Measurements from ENCODE around the gene DHRS13.

Gene DHRS13

DNA sequence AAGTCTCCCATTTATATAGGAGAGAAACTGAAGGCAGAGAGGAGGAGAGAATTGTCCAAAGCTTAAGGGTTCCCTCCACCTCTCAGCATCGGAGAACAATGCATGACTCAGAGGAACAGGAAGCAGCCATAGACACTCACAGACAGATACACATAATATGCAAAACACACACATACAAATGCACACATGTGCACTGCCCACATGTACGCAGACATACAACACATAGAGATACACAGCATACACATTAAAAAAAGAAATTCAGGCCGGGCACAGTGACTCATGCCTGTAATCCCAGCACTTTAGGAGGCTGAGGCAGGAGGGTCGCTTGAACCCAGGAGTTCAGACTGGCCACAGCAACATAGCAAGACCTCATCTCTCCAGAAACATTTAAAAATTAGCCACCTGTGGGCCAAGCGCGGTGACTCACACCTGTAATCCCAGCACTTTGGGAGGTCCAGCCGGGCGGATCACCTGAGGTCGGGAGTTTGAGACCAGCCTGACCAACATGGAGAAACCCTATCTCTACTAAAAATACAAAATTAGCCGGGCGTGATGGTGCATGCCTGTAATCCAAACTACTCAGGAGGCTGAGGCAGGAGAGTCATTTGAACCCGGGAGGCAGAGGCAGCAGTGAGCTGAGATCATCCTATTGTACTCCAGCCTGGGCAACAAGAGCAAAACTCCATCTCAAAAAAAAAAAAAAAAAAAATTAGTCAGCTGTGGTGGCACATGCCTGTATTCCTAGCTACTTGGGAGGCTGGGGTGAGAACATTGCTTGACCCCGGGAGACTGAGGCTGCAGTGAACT is 36.7 kb downstream of the DHRS13 start:
- peak overlapping the region; percentile 34; the same call in 1 of the 2 replicates for H3K27ac ChIP-seq
- TF ChIP-seq, protein P1, sequence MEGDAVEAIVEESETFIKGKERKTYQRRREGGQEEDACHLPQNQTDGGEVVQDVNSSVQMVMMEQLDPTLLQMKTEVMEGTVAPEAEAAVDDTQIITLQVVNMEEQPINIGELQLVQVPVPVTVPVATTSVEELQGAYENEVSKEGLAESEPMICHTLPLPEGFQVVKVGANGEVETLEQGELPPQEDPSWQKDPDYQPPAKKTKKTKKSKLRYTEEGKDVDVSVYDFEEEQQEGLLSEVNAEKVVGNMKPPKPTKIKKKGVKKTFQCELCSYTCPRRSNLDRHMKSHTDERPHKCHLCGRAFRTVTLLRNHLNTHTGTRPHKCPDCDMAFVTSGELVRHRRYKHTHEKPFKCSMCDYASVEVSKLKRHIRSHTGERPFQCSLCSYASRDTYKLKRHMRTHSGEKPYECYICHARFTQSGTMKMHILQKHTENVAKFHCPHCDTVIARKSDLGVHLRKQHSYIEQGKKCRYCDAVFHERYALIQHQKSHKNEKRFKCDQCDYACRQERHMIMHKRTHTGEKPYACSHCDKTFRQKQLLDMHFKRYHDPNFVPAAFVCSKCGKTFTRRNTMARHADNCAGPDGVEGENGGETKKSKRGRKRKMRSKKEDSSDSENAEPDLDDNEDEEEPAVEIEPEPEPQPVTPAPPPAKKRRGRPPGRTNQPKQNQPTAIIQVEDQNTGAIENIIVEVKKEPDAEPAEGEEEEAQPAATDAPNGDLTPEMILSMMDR (conservative IDR thresholded peaks at IDR 0.05): no peak
- TF ChIP-seq ZFX (IDR thresholded peaks at IDR 0.05): no peak

DNA sequence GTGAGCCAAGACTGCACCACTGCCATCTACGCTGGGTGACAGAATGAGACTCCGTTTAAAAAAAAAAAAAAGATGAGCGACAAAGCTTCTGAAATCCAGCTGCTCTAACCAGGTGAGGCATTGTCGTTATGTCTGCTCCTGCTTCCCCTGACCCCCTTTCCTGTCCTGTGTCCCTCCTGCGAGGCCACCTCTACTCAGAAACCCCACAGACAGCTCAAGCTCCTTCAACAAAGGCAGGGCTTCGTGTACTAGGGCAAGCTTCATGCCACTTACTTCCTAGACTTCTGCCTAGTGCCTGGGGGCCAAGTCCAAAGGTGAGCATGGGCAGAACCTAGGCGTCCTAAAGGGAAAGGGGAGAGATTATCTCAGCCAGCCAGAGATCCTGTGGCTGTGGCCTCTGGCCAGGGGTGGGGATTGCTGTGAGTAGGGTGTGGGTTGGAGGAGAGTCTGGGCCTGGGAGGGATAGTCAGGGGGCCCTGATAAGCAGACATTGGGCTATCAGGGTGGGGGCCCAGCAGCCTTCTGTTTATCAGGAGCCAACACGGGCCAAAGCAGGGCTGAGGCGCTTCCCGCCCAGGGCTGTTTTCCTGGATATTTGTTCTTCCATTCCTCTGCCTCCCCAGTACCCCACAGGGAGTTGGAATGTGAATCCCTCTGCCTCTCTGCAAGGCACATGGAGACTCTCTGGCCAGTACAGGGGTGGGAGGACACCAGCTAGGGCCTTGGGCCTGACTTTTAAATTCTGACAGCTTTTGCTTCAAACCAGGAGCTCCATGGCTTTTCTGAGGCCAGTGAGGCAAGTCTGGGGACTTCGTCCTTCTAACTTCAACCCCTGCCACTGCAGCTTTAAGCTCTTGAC is 37.7 kb downstream of the DHRS13 start:
- TF ChIP-seq ZFX (IDR thresholded peaks at IDR 0.05): no peak
- TF ChIP-seq, protein P1 (conservative IDR thresholded peaks at IDR 0.05): no peak
- no peak overlapping the region for H3K27ac ChIP-seq

DNA sequence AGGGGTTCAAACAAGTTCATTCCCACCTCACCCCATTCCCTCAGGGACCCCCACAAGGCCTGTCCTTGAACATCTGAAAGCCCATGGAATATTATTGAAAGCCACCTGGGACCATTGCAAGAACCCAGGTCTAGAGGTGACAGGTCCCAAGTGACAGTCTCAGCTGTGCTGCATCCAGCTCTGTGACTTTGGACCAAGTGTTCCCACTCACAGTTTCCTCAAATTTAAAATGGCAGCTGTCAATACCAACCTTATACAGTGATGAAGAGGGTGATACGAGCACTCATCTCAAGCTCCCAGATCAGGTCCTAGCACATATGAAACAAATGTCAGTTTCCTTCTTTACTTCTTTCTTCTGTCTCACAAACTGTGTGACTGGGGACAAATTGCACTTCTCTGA is 38.9 kb downstream of the DHRS13 start:
- H3K27ac ChIP-seq: no peak overlapping the region
- TF ChIP-seq, protein P1 (conservative IDR thresholded peaks at IDR 0.05): no peak
- TF ChIP-seq ZFX (IDR thresholded peaks at IDR 0.05): no peak

DNA sequence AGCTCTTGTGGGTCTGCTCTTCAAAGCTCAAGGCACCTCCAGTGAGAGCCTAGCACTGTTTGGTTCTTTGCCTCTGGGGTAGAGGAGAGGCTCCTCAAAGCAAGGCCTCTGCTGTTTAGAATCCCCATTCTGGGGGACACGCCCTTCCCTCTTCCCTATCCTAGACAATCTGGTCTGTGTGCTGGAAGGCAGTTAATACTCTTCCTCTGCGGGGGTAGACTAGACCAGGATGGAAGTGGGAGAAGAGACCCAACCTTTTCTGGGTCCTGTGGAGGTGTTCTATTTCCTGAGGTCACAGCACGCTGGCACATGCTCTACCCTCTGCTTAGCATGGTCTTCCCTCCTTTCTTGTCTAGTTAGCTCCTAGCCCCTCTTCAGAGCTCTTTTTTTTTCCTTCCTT is 40.3 kb downstream of the DHRS13 start:
- H3K27ac ChIP-seq: no peak overlapping the region
- TF ChIP-seq, protein P1 (conservative IDR thresholded peaks at IDR 0.05): no peak
- no peak for TF ChIP-seq ZFX (IDR thresholded peaks at IDR 0.05)

DNA sequence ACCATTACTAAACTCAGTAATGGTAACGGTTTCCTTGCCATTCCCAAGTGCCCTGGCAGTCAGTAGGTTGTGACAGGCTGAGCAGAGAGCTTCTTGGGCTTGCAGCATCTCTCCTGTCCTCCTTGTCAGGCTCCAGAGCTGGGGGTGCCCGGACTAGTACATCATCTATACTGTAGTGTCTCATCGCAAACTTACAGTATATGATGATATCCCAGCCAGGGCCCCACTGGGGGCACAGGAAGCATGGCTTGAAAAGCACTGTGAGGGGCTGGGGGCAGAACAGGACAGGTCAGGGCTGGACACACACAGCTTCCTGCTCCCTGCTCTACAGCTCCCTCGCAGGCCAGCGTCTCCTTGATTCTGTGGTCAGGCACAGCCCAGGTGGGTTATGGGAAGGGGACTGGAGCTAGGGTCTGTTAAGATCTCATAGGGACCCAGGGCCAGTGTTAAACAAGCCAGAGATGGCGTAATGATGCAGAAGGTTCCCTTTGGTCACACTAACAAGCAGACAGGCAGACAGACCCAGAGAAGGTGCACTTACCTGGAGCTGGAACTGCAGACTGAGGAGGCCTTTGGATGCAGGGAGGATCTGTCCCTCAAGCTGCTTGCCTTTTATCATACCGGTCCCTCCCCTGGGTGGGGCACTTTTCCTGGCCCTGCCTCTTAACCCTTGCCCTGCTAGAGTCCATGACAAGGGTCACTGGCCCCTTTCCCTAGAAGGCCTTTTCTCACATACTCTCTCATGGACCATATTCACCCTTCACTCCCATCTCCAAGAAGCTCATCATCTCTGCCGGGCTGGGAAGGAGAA is 41.3 kb downstream of the DHRS13 start:
- no peak overlapping the region for H3K27ac ChIP-seq
- TF ChIP-seq, protein P1 (conservative IDR thresholded peaks at IDR 0.05): no peak
- TF ChIP-seq ZFX (IDR thresholded peaks at IDR 0.05): no peak

DNA sequence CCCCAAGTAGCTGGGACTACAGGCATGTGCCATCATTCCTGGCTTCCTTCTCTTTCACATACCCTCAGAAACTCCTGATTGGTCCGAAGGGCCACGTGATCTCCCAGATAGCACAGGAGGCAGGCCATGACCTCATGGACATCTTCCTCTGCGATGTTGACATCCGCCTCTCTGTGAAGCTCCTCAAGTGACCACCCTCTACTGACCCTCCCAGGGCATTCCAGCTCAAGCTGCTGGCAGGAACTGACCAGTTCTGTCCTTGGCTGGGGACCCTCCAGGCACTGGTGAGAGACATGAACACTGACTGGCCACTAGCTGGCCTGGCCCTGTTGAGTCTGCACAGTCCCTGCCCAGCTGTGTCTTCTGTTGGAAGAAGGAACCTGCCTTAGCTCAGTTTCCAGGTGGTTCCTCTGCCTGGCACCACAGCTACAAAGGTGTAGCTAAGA is 42.5 kb downstream of the DHRS13 start:
- no peak for TF ChIP-seq ZFX (IDR thresholded peaks at IDR 0.05)
- TF ChIP-seq, protein P1 (conservative IDR thresholded peaks at IDR 0.05): no peak
- no peak overlapping the region for H3K27ac ChIP-seq

Data from C4-2B (cell line).